ENCODE measurements around the gene NKD2.

Gene NKD2

DNA sequence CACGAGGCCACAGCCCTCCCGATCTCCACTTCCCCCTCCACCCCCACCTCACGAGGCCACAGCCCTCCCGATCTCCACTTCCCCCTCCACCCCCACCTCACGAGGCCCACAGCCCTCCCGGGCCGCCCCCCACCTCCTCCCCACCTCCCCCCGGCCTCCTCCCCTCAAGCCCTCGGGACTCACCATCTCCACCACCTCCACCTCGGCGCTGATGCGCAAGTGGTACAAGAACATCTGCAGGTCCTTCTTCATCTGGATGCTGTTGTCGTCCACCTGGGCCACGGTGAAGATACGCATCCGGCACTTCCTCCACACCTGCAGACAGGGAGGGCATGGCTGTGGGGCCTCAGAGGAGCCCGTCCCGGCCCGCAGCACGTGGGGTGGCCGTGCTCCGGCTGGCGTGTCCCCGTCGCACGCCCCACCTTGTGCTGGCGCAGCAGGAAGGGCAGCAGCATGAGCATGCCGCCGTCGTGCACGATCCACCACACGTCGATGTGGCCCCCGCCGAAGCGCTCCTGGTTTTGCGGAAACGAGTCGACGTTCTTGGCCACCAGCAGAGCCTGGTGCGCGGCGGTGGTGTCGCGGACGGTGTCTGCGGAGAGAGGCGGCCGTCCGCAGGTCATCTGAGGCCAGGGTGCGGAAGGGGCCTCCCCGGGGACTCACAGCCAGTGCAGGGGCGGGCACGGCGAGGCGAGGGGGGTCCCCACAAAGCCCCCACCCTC, 55.2 kb downstream of the NKD2 start:
- Histone ChIP-seq H3K27me3 (ENCODE audit: control insufficient read depth, low read length) (no peaks in the 10 kb centered on the region), H3K27ac (ENCODE audit: low read depth, low read length) (no peak overlapping the region), H3K9me2 (replicated peaks; ENCODE audit: control insufficient read depth, low read length) (no peaks in the 10 kb centered on the region), H3K9me3 (ENCODE audit: control insufficient read depth, insufficient read depth, low read length) (no peaks in the 10 kb centered on the region), H3K36me3 (ENCODE audit: control insufficient read depth, low read length) (no peaks in the 10 kb centered on the region), H3K4me2 (ENCODE audit: low read length) (no peak overlapping the region), H3K79me2 (ENCODE audit: control insufficient read depth, low read length) (no peaks in the 10 kb centered on the region), H4K20me1 (ENCODE audit: control insufficient read depth, insufficient read depth, low read depth, low read length) (no peaks in the 10 kb centered on the region), H3K4me3 (ENCODE audit: low read length) (no peak overlapping the region), H3F3A (ENCODE audit: control insufficient read depth, insufficient read depth) (no peaks in the 10 kb centered on the region), H3K4me1 (ENCODE audit: control insufficient read depth, low read length) (no peaks in the 10 kb centered on the region)
- TF ChIP-seq, protein P1, sequence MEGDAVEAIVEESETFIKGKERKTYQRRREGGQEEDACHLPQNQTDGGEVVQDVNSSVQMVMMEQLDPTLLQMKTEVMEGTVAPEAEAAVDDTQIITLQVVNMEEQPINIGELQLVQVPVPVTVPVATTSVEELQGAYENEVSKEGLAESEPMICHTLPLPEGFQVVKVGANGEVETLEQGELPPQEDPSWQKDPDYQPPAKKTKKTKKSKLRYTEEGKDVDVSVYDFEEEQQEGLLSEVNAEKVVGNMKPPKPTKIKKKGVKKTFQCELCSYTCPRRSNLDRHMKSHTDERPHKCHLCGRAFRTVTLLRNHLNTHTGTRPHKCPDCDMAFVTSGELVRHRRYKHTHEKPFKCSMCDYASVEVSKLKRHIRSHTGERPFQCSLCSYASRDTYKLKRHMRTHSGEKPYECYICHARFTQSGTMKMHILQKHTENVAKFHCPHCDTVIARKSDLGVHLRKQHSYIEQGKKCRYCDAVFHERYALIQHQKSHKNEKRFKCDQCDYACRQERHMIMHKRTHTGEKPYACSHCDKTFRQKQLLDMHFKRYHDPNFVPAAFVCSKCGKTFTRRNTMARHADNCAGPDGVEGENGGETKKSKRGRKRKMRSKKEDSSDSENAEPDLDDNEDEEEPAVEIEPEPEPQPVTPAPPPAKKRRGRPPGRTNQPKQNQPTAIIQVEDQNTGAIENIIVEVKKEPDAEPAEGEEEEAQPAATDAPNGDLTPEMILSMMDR (IDR thresholded peaks at IDR 0.05; ENCODE audit: low read depth, low read length, poor library complexity, severe bottlenecking) = no peak
- TF ChIP-seq EZH2phosphoT487 (IDR thresholded peaks at IDR 0.05; ENCODE audit: borderline replicate concordance, low read length) = no peak

DNA sequence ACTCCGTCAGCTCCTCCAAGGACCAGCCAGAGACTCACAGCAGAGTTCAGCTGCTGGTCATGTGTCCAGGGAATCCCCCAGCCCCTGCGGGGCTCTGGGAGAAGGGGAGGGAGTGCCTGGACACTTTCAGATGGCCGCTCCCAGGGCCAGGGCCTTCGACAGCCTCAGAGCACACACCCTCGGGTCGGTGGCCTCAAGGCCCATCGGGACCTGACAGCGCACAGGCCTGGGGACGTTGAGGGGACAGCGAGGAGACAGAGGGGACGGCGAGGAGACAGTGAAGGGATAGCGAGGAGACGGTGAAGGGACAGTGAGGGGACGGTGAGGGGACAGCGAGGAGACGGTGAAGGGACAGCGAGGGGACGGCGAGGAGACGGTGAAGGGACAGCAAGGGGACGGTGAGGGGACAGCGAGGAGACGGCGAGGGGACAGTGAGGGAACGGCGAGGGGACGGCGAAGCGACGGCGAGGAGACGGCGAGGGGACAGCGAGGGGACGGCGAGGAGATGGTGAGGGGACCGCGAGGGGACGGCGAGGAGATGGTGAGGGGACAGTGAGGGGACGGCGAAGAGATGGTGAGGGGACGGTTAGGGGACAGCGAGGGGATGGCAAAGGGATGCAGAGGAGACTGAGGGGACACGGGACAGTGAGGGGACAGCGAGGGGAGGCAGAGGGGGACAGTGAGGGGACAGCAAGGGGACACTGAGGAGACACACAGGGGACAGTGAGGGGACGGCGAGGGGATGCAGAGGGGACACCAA, 56.0 kb downstream of the NKD2 start:
- H3K27me3 ChIP-seq (ENCODE audit: control insufficient read depth, low read length) = no peaks in the 10 kb centered on the region
- H3K36me3 ChIP-seq (ENCODE audit: control insufficient read depth, low read length) = no peaks in the 10 kb centered on the region
- no peak overlapping the region for H3K4me3 ChIP-seq (ENCODE audit: low read length)
- H3K27ac ChIP-seq (ENCODE audit: low read depth, low read length) = no peak overlapping the region
- H4K20me1 ChIP-seq (ENCODE audit: control insufficient read depth, insufficient read depth, low read depth, low read length) = no peaks in the 10 kb centered on the region
- no peaks in the 10 kb centered on the region for H3K9me3 ChIP-seq (ENCODE audit: control insufficient read depth, insufficient read depth, low read length)
- H3K79me2 ChIP-seq (ENCODE audit: control insufficient read depth, low read length) = no peaks in the 10 kb centered on the region
- H3K4me2 ChIP-seq (ENCODE audit: low read length) = no peak overlapping the region
- H3K4me1 ChIP-seq (ENCODE audit: control insufficient read depth, low read length) = no peaks in the 10 kb centered on the region
- H3K9me2 ChIP-seq (replicated peaks; ENCODE audit: control insufficient read depth, low read length) = no peaks in the 10 kb centered on the region
- no peak for TF ChIP-seq EZH2phosphoT487 (IDR thresholded peaks at IDR 0.05; ENCODE audit: borderline replicate concordance, low read length)
- TF ChIP-seq, protein P1 (IDR thresholded peaks at IDR 0.05; ENCODE audit: low read depth, low read length, poor library complexity, severe bottlenecking) = no peak
- no peaks in the 10 kb centered on the region for H3F3A ChIP-seq (ENCODE audit: control insufficient read depth, insufficient read depth)

DNA sequence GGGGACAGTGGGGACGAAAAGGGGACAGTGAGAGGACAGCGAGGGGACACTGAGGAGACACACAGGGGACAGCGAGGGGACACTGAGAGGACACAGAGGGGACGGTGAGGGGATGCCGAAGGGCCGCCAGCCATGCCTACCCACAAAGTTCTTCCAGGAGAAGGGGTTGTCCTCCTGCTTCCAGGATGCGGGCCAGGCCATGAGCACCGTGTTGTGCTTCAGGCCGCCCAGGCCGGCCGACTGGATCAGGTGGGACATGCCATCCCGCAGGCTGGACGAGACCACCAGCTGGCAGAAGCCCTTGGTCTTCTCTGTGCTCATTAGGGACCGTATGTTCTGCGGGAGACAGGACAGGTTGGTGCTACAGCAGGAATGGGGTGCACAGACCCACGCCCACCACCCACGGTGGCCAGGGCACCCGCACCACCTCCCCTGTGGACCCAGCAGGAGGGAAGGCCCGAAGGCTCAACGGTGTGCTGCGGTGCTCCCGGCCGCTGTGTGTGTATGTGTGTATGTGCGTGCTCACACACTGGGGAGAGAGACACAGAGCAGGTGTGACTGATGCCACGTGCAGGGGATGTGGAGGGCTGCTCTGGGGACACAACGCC, 56.6 kb downstream of the NKD2 start:
- H3K4me3 ChIP-seq (ENCODE audit: low read length) = no peak overlapping the region
- TF ChIP-seq, protein P1 (IDR thresholded peaks at IDR 0.05; ENCODE audit: low read depth, low read length, poor library complexity, severe bottlenecking) = no peak
- no peak for TF ChIP-seq EZH2phosphoT487 (IDR thresholded peaks at IDR 0.05; ENCODE audit: borderline replicate concordance, low read length)
- no peak overlapping the region for H3K4me2 ChIP-seq (ENCODE audit: low read length)
- H3F3A ChIP-seq (ENCODE audit: control insufficient read depth, insufficient read depth) = no peaks in the 10 kb centered on the region
- H3K4me1 ChIP-seq (ENCODE audit: control insufficient read depth, low read length) = no peaks in the 10 kb centered on the region
- H4K20me1 ChIP-seq (ENCODE audit: control insufficient read depth, insufficient read depth, low read depth, low read length) = no peaks in the 10 kb centered on the region
- no peaks in the 10 kb centered on the region for H3K36me3 ChIP-seq (ENCODE audit: control insufficient read depth, low read length)
- H3K27ac ChIP-seq (ENCODE audit: low read depth, low read length) = no peak overlapping the region
- H3K79me2 ChIP-seq (ENCODE audit: control insufficient read depth, low read length) = no peaks in the 10 kb centered on the region
- no peaks in the 10 kb centered on the region for H3K9me3 ChIP-seq (ENCODE audit: control insufficient read depth, insufficient read depth, low read length)
- no peaks in the 10 kb centered on the region for H3K27me3 ChIP-seq (ENCODE audit: control insufficient read depth, low read length)
- no peaks in the 10 kb centered on the region for H3K9me2 ChIP-seq (replicated peaks; ENCODE audit: control insufficient read depth, low read length)

Data from DOHH2 (cell line).